Stimulated activated naive CD4-positive, alpha-beta T cell treated with Interleukin-2 at 50 U/mL for 16 hours (primary cell): ENCODE measurements around the gene MGLL.

Source experiments
- DNase-seq: peaks from one replicate; lab custom pipeline; 2025; lab: John Stamatoyannopoulos, UW

Gene MGLL

GRCh38 chr3:127723011-127723567 is 99.2 kb downstream of the MGLL start:
- DNase-seq, result no peak

DNA sequence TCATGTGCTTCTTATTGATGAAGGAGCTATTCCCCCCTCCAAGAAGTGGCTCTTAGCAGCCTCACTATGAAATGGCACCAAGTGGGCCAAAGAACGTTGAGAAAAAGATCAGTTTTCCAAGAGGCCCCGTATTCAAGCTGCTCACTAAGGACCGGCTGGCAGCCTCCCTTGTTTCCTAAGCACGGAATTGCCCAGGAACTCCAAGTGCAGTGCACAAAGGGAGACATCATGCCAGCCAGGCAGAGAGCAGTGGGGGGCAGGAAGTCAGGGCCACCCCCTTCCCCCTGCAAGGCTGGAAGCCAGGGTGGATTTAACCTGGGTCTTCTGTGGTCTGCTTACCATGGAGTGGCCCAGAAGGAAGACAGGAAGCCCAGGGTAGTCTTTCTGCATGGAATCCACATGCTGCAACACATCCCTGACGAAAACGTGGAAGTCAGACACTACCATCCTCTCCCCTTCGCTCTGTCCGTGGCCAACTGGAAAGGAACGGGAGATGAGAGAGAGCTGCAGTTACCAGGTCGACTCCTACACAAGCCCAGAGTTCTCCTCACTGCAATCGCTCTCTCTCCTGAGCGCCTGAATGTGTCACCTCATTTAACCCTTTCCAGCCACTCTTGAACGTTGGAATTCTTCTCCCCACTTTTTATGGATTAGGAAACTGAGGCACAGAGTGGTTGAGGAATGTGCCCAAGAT is 100.1 kb downstream of the MGLL start:
- DNase-seq, result no peak

DNA sequence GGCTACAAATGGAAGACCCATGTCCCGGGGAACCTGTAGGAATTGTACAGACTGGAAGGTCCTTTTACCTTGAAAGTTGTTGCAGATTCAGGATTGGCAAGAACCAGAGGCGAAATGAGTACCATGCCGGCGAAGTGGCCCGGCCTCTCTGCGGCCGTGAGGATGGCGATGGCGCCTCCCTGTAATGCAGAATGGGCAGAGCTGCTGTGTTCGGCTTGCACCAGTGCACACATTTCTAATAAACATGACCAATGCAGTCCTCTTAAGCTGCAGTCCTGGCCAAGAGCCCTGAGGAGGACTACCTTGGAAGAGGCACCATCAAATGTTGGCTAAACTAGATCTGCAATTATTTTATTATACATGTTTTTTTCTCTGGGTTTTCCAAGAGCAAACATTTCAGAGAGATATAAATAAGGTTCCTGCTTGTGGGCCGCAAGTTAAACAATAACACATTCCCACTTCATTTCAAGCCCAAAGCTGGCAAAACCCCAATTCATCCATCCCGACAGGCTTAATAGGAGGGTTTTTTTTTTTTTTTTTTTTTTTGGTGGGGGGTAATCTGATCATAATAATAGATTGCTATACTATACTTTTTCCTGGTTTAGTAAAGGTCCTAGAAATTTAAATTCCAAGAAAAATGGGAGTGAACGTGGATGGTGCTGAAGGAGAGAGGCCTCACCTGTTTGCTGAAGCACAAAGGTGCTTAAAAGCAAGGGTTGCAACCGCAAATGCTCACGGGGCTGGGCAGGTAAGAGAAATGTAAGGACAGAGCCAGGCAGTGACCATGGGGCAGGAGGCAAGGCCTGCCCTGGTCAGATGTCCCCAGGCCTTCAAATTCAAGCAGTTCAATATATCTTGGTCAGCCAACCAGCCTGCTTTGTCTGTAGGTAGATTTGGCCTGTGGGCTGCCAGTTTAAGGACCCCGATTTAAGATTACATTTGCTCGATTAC is 101.1 kb downstream of the MGLL start:
- DNase-seq, result no peak

GRCh38 chr3:127720161-127720823 is 102.0 kb downstream of the MGLL start:
- DNase-seq, result no peak

GRCh38 chr3:127719369-127719768 is 102.9 kb downstream of the MGLL start:
- DNase-seq, result no peak

DNA sequence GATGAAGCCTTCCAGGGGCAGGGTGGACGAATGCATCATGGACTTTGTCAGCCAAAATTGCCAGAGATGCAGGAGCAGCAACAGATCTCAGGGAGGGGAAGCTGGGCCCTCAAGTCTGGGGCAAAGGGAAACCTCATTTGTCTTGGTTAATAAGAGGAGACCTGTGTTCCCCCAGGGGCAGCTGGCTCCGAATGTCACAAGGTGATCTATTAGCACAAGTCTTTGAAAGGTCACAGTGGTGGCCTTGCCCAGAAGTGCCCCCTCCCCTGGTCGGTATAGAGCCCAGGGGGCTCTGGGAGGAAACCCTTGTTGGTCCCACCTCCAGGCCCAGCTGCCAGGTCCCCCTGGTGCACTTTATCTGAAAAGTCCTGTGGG is 103.4 kb downstream of the MGLL start:
- DNase-seq, result no peak

- no peak for DNase-seq
Measured at GRCh38 chr3:127718245-127718915, 103.9 kb downstream of the MGLL start.

- DNase-seq, result no peak
Measured at GRCh38 chr3:127717357-127718244, 104.7 kb downstream of the MGLL start.

DNA sequence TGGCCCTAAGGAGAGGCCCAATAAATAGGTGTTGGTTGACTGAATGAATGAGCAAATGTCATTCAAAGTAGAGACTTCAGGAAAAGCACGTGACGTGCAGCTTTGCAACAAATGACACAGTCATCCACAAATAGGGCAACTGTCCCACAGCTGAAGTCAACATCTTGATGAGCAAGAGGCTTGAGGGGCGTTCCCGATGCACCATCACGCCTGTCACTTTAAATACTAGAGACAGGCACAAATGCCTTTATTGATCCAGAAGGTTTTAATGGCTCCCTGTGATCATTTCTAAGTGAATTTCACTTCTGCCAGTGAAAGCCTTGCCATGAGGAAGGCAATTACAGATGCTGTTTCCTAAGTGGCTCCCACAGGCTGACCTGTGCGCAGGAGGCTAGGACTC is 105.9 kb downstream of the MGLL start:
- no peak for DNase-seq

GRCh38 chr3:127715532-127715931 is 106.8 kb downstream of the MGLL start:
- DNase-seq, result no peak

DNA sequence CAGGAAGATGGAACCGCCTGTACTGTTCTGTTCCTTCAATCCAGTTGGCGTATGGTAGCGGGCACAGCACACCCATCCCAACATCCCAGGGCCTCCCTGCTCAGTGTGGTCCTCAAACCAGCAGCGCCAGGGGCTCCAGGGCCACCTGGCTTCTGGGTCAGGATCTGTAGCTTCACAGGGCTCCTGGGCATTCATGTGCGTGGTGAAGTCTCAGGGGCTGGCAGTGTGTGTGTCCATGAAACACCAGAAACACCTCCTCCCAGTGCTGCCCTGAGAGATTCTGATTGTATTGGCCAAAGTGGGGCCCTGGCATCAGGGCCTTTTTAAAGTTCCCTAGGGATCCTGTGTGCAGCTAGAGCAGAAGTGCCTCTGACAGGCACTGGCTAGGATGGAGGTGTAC is 107.4 kb downstream of the MGLL start:
- DNase-seq, result no peak

- no peak for DNase-seq
Measured at GRCh38 chr3:127714125-127714571, 108.2 kb downstream of the MGLL start.

DNA sequence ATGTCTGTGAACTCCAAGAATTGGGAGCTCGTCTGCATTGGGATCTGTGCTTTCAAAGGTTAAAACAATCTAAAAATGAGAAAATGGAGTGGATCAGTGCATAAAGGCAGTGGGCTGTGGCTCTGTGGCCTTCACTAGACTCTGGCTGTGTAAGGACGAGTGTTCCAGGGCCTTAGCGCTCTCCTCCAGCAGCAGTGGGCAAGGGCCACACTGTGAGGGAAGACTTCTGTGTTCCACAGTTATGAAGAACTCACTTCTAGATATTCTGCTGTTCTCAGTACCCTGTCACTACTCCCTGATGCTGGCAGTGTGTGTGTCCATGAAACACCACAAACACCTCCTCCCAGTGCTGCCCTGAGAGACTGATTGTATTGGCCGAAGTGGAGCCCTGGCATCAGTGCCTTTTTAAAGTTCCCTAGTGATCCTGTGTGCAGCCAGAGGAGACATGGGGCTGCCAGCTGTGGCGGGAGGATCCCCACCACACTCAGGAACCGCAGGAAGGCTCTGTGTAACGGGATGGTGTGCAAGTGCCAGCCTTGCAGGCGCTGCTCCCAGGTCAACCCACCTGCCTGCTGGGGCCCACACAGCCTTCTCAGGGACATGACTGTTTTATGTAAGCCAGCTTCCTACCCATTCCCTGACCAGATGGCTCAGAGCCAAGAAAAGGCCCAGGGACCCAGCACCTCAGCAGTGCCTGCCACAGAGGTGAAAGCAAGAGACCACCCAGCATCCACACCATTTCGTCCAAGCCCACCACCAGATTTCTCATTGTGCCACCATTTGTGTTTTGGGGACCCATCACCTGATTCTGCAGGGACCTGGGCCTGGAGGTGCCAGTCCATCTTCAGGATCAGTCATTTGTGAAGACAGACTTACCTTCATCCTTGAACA is 109.2 kb downstream of the MGLL start:
- no peak for DNase-seq

DNA sequence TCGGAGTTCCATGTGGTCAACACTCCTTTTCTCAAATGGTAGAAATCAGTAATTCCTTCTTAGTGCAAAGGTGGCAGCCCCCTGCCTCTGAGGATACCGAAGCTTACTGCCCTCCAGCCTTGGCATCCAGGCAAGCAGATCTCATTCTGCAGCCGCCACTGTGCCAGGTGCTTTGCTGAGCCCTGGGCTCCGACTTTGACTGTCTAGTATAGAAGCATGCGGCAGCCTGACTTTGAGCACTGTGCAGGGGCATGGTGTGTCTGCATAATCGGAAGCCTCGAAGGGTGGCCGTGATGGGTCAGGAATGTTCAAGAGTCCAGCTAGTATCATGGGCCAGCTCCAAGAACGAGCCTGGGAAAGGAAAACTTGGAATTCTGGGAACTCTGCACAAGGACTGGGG is 109.9 kb downstream of the MGLL start:
- no peak for DNase-seq

DNA sequence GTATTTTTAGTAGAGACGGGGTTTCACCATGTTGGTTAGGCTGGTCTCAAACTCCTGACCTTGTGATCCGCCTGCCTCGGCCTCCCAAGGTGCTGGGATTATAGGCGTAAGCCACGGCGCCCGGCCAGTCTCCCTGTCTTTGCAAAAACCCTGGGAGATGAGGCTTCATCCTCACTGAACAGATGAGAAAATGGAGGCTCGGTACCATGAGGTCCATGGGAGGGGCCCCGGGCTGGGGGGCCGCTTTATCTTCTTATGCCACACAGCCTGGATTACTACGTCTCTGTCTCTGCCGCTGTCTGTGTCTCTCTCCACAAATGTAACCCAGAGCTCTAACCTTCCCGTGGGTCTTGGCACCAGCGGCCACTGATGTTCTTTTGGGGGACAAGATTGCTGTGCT is 110.4 kb downstream of the MGLL start:
- no peak for DNase-seq

DNA sequence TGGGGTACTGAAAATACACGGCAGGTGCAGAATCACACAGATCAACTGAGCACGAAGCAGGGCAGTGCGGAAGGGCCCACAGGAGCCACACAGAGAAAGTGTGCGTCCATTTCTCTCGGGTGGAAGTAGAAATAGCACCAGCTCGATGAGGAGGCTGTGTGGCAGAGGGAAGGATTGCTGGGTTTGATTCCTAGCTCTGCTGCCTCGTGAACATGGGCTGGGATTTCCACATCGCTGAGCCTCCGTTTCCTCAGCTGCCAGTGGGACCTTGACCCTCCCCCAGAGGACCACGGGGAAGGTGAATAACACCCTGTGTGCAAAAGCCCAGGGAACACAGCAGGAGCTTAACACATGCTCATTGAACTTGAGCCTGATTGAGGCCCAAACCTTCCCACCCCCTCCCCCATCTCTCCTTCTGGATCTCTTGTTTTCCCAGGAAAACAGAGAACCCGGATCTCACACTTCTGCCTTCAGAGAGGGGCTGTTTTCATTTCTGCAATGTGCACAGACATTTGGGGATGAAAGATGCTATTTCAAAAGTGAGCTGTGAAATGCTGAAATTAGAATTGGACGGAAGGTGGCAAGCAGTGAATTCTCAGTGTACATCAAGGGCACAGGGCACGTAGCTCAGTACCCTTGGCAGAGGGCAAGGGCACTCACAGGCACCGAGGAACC is 111.2 kb downstream of the MGLL start:
- DNase-seq, result no peak

DNA sequence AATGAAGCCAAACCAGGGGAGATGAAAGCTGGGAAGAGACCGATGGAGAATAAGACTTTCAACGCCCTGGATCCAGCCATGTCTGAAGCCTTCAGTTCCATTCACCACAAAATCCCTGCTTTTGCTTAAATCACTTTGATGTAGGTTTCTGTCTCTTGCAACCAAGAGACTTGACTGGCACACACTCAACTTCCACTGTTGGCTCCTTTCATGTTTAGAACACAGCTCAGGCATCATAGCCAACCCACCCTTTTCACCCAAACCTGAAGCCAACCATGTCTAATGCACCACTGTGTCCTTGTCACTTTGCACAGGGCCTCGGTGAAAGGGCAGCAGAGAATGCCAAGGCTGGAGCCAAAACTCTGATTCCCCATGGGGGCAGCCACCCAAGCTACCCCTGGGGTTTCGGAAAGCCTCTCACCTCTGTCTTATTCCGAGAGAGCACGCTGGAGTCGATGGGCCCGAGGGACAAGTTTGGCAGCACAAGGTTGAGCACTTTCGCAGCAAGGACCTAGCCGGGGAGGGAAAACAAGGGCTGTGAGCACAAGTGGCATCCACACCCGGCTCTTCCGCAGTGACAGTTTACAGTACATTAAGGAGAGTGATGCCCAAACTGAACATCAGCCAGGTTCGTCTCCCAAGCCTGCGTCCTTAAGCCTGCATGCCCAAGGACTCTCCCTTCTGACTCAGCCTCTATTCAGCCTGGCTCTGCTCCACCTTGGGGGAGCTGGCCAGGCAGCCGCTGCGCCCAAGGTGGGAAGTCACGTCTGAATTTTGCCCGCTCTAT is 112.0 kb downstream of the MGLL start:
- DNase-seq, result no peak

DNA sequence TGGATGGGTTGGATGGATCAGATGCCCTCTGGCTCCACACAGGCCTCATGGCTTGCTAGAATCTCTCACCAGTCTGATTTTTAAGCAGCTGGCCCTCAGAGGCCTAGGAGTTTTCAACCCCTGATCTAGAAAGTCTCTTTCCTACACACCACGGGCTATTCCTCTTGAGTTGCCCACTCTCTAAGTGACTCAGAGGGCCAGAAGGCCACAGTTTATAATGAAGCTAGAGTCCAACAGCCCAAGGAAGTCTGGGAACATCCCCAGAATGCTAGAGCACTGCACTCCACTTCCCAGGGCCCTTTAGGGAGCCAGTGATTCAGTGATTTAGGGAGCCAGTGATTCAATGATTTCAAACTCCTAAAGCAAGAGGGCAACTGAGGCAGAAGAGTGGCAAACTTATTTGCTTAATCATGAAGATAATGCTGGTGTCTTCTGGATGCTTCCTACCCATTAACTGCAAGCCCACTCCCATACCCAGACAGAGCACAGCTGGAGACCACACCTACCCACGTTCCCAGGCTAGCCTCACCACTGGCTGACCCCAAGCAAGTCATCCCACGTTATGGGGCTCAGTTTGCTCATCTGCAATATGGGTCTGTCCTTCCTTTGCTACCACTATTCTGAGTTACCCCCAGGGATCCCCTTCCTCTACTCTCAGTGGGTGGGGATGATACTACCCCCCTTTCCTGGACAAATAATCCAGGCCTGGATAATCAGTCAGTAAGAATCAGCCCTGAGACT is 112.8 kb downstream of the MGLL start:
- no peak for DNase-seq
